Pancreas (tissue), 10 donors: Measurements from ENCODE around the gene DIAPH1. TPM values are rescaled to one million over a fixed set of nuclear protein-coding genes. Genes with fewer than 3 reads are reported as not detected.

Experiments
- ATAC-seq, 4 donors: fragments of 200-7000 bp; cut with Tn5 transposase; one replicate each; pipeline versions ENCODE4 v1.8.0 to v1.9.1; 2020; ENCODE audit warnings: mild to moderate bottlenecking in 4 of 4, moderate library complexity in 4 of 4
- DNase-seq, 6 donors: peaks; one replicate each; pipeline ENCODE4 v3.0.0-alpha.2; 2020
- FAIRE-seq: peaks from 2 replicates; lab custom pipeline; 2012; peaks lifted over from hg19 to GRCh38; lab: Jason Lieb, UNC
- H3K27ac ChIP-seq, 4 donors: fragments of 200-600 bp; sonication (generic); 1 replicate in 3 of 4; 2 replicates in 1 of 4; pipeline versions ENCODE4 v1.5.0 to v1.8.0; 2020
- H3K27me3 ChIP-seq, 4 donors: fragments of 200-600 bp; one replicate each; pipeline ENCODE4 v1.8.0; 2021
- H3K36me3 ChIP-seq, 3 donors: fragments of 200-600 bp; sonication (generic) in 1 of 3; one replicate each; pipeline versions ENCODE4 v1.5.0 to v1.8.0; 2020 to 2021
- H3K4me1 ChIP-seq, 3 donors: fragments of 200-600 bp; one replicate each; pipeline ENCODE4 v1.8.0; 2021
- H3K4me3 ChIP-seq, 4 donors: fragments of 200-600 bp; sonication (generic) in 2 of 4; one replicate each; pipeline versions ENCODE4 v1.5.0 to v1.8.0; 2020 to 2021
- H3K9me3 ChIP-seq, 4 donors: fragments of 200-600 bp; one replicate each; pipeline ENCODE4 v1.8.0; 2021
- CTCF ChIP-seq, 4 donors: fragments of 200-600 bp; sonication (generic) in 3 of 4; IDR thresholded peaks; one replicate each; pipeline versions ENCODE4 v1.5.0 to v1.8.0; 2021; ENCODE audit warnings: antibody characterized with exemption in 4 of 4
- WGBS, 2 donors: extraction: QIAGEN DNeasy Blood & Tissue Kit; methylation state at CpG; one replicate each; pipeline ENCODE4 v1.1.7; 2013; 5-methylcytosine and 5-hydroxymethylcytosine counted together
- intact Hi-C, 3 donors: fragments of 100-400 bp; cut with DNase I; formaldehyde crosslinking; loops; one replicate each; pipeline versions ENCODE4 v1.11.1 to v1.14.2; 2022
- polyA plus RNA-seq, 2 donors: library from polyadenylated mRNA; stranded (reverse); fragments of 200-250 nt; gene quantifications; one replicate each; pipeline ENCODE4 v1.2.3, GENCODE V29; 2013
- total RNA-seq, 6 donors: library from RNA; stranded (reverse); fragmentation: NEBNext Ultra II Directional in 4 of 6; extraction: Animal tissue kit (Norgen Biotek cat#: 25700) in 4 of 6; gene quantifications; one replicate each; pipeline versions ENCODE4 v1.2.1 to v1.2.4, GENCODE V29; 2021 to 2023
- donor health status: healthy with polysubstance abuse.
- donor health status: DM: no; HTN: no; CAD: no; lungs with moderate emphysema.
- donor health status: DM: no; HTN: no; CAD: no.
- donor health status: control.
- donor health status: control.
- donor health status: Bipolar disorder and iron deficiency.
- donor health status: DM: yes; HTN: yes; CAD: no.
- donor health status: DM: no; HTN: no; CAD: no.
- donor health status: DM: no; HTN: no; CAD: no.
- donor health status: DM: yes; HTN: yes; CAD: no.

Gene DIAPH1
- total and polyA plus RNA-seq, 8 donors: 28.9 to 72.7 (median 56.5) TPM

- 59 to 71% methylated on average over 17 of the region's 17 CpGs for WGBS, 2 donors
Observed at GRCh38 chr5:141662028-141662427, 43.2 kb upstream of the DIAPH1 start.

GRCh38 chr5:141657937-141658545 is 39.2 kb upstream of the DIAPH1 start:
- WGBS, 2 donors: 72 to 78% methylated on average over 8 of the region's 8 CpGs
- H3K27me3 ChIP-seq: no peaks in the 10 kb centered on the region
- H3K36me3 ChIP-seq: no peaks in the 10 kb centered on the region
- no peaks in the 10 kb centered on the region for H3K9me3 ChIP-seq
- ATAC-seq (peak in 2 of 4 donors; percentile 17 to 28), DNase-seq (no peak), FAIRE-seq (no peak)
- no peak for TF ChIP-seq CTCF (IDR thresholded peaks at IDR 0.05)
- intact Hi-C loops: no loop called here
- H3K4me1 ChIP-seq: no peaks in the 10 kb centered on the region
- H3K4me3 ChIP-seq: no peak overlapping the region
- no peak overlapping the region for H3K27ac ChIP-seq

More at GRCh38 chr5:141662028-141662427, 43.2 kb upstream of the DIAPH1 start:
- peaks cover 0 to 4% (median 0%) of the 10 kb centered on the region in 3 donors for H3K4me1 ChIP-seq
- no peak overlapping the region for H3K27ac ChIP-seq
- intact Hi-C loops: no loop called here
- no peak for FAIRE-seq
- no peak for DNase-seq
- H3K36me3 ChIP-seq: no peaks in the 10 kb centered on the region
- H3K9me3 ChIP-seq: no peaks in the 10 kb centered on the region
- ATAC-seq: no peak
- TF ChIP-seq CTCF (IDR thresholded peaks at IDR 0.05): no peak
- no peaks in the 10 kb centered on the region for H3K27me3 ChIP-seq
- H3K4me3 ChIP-seq: no peak overlapping the region

GRCh38 chr5:141657404-141657803 is 38.6 kb upstream of the DIAPH1 start:
- Histone ChIP-seq H3K9me3 (no peaks in the 10 kb centered on the region), H3K27me3 (no peaks in the 10 kb centered on the region), H3K27ac (no peak overlapping the region), H3K4me3 (no peak overlapping the region), H3K4me1 (no peaks in the 10 kb centered on the region), H3K36me3 (no peaks in the 10 kb centered on the region)
- intact Hi-C loops: no loop called here
- 89 to 91% methylated on average over 1 of the region's 1 CpG for WGBS, 2 donors
- TF ChIP-seq CTCF (IDR thresholded peaks at IDR 0.05): no peak
- DNase-seq (no peak), ATAC-seq (no peak), FAIRE-seq (no peak)

- no peak for FAIRE-seq
- ATAC-seq: no peak
- no peaks in the 10 kb centered on the region for H3K36me3 ChIP-seq
- no peaks in the 10 kb centered on the region for H3K4me1 ChIP-seq
- H3K4me3 ChIP-seq: no peak overlapping the region
- intact Hi-C loops: no loop called here
- TF ChIP-seq CTCF (IDR thresholded peaks at IDR 0.05): no peak
- no peak for DNase-seq
- no peaks in the 10 kb centered on the region for H3K27me3 ChIP-seq
- WGBS, 2 donors: 80 to 87% methylated on average over 9 of the region's 9 CpGs
- H3K9me3 ChIP-seq: no peaks in the 10 kb centered on the region
- H3K27ac ChIP-seq: no peak overlapping the region
Observed at GRCh38 chr5:141656396-141656795, 37.6 kb upstream of the DIAPH1 start.

GRCh38 chr5:141655020-141655419 is 36.2 kb upstream of the DIAPH1 start:
- H3K9me3 ChIP-seq: no peaks in the 10 kb centered on the region
- no peak for ATAC-seq
- intact Hi-C loops: no loop called here

More at GRCh38 chr5:141655020-141655419, 36.2 kb upstream of the DIAPH1 start:
- Histone ChIP-seq H3K4me1 (no peaks in the 10 kb centered on the region), H3K27me3 (no peaks in the 10 kb centered on the region), H3K27ac (no peak overlapping the region), H3K4me3 (no peak overlapping the region), H3K36me3 (no peaks in the 10 kb centered on the region)
- WGBS, 2 donors: 67 to 77% methylated on average over 7 of the region's 7 CpGs
- TF ChIP-seq CTCF (IDR thresholded peaks at IDR 0.05): no peak
- FAIRE-seq: no peak
- DNase-seq: no peak
